OCI-LY7 (cell line): ENCODE results near the gene TMEM238. TPM values are rescaled to one million over a fixed set of nuclear protein-coding genes. Genes with fewer than 3 reads are reported as not detected.

Experiments used
- BruUV-seq: library from RNA; stranded (reverse); fragments of 400-500 nt; replicated peaks from 2 replicates; lab custom pipeline; 2021; lab: Mats Ljungman, UMichigan
- CTCF ChIA-PET: fragments of 300-600 bp; sonication (Branson Sonifier 250); formaldehyde crosslinking; loops from one replicate; lab custom pipeline; 2022; ENCODE audit warnings: antibody characterized with exemption; ENCODE audit not compliant: unreplicated experiment; lab: Charles Lee
- POLR2A ChIA-PET: fragments of 300-600 bp; sonication (Branson Sonifier 250); formaldehyde crosslinking; loops from one replicate; lab custom pipeline; 2022; ENCODE audit warnings: antibody characterized with exemption; lab: Charles Lee
- DNase-seq: peaks from one replicate; pipeline ENCODE4 v3.0.0-alpha.2; 2015; ENCODE audit warnings: low spot score
- H2AFZ ChIP-seq: fragments of 200-600 bp; sonication (generic), shearing (Covaris generic); 2 replicates; pipeline ENCODE4 v1.6.1; 2014; ENCODE audit warnings: mild to moderate bottlenecking, antibody characterized with exemption, low read length, moderate library complexity
- H3K27ac ChIP-seq: fragments of 200-600 bp; sonication (generic); 2 replicates; pipeline ENCODE4 v1.5.1; 2014; ENCODE audit warnings: mixed run types, low read depth, mild to moderate bottlenecking, moderate library complexity, low read length, inconsistent platforms; ENCODE audit not compliant: poor library complexity, severe bottlenecking
- H3K36me3 ChIP-seq: fragments of 200-600 bp; sonication (generic); 2 replicates; pipeline ENCODE4 v1.6.1; 2014; ENCODE audit warnings: mild to moderate bottlenecking, antibody characterized with exemption, low read length, moderate library complexity, mixed read lengths; ENCODE audit not compliant: insufficient read depth
- H3K4me1 ChIP-seq: fragments of 200-600 bp; sonication (generic); 2 replicates; pipeline ENCODE4 v1.5.1; 2014; ENCODE audit warnings: mild to moderate bottlenecking, low read length; ENCODE audit not compliant: insufficient read depth, poor library complexity, severe bottlenecking
- H3K4me2 ChIP-seq: fragments of 200-600 bp; sonication (generic); 2 replicates; pipeline ENCODE4 v1.6.1; 2014; ENCODE audit warnings: mild to moderate bottlenecking, low read length
- H3K4me3 ChIP-seq: fragments of 200-600 bp; sonication (generic); 2 replicates; pipeline ENCODE4 v1.5.1; 2014; ENCODE audit warnings: mild to moderate bottlenecking, low read depth, low read length; ENCODE audit not compliant: poor library complexity, severe bottlenecking
- H3K79me2 ChIP-seq: fragments of 200-600 bp; sonication (generic); 2 replicates; pipeline ENCODE4 v1.6.1; 2016; ENCODE audit warnings: low read depth, mild to moderate bottlenecking, low read length, moderate library complexity, mixed read lengths; ENCODE audit not compliant: insufficient read depth
- H3K9me2 ChIP-seq: fragments of 200-600 bp; sonication (generic); 2 replicates; pipeline ENCODE4 v1.6.1; 2016; ENCODE audit warnings: mild to moderate bottlenecking, low read length, mixed read lengths; ENCODE audit not compliant: insufficient read depth
- H3K9me3 ChIP-seq: fragments of 200-600 bp; sonication (generic); 2 replicates; pipeline ENCODE4 v1.6.1; 2014; ENCODE audit warnings: mild to moderate bottlenecking, mixed run types, low read length, mixed read lengths
- H4K20me1 ChIP-seq: fragments of 200-600 bp; sonication (generic); 2 replicates; pipeline ENCODE4 v1.6.1; 2014; ENCODE audit warnings: mild to moderate bottlenecking, antibody characterized with exemption, low read length, moderate library complexity, mixed read lengths; ENCODE audit not compliant: insufficient read depth
- EZH2phosphoT487 ChIP-seq: fragments of 200-600 bp; sonication (generic); IDR thresholded peaks from 2 replicates; pipeline ENCODE4 v1.6.1; 2018; ENCODE audit warnings: low read depth, borderline replicate concordance, mild to moderate bottlenecking, mixed run types, antibody characterized with exemption, low read length, moderate library complexity, mixed read lengths
- intact Hi-C: fragments of 100-400 bp; cut with micrococcal nuclease; formaldehyde crosslinking; loops from one replicate; pipeline ENCODE4 v1.10.0; 2022; ENCODE audit not compliant: unreplicated experiment
- total RNA-seq, 2 experiments: library from RNA; depleted of rRNA in 1 of 2; stranded (reverse); fragments of >200 nt in 1 of 2; shearing (Covaris generic) in 1 of 2; gene quantifications; 2 replicates each; pipeline ENCODE4 v1.2.3, GENCODE V29; 2014 to 2022
- TF ChIP-seq, protein P1 (sequence below): fragments of 200-600 bp; sonication (generic); conservative IDR thresholded peaks from 2 replicates; pipeline ENCODE4 v1.5.1; 2014; ENCODE audit warnings: mild to moderate bottlenecking, antibody characterized with exemption, low read length, moderate library complexity, mixed read lengths

TMEM238 gene
- total RNA-seq, 2 experiments from 2014 or later = 2.7 to 6.5 TPM

- no peak overlapping the region for H3K4me2 ChIP-seq
- TF ChIP-seq EZH2phosphoT487 = no peak
- TF ChIP-seq, protein P1, sequence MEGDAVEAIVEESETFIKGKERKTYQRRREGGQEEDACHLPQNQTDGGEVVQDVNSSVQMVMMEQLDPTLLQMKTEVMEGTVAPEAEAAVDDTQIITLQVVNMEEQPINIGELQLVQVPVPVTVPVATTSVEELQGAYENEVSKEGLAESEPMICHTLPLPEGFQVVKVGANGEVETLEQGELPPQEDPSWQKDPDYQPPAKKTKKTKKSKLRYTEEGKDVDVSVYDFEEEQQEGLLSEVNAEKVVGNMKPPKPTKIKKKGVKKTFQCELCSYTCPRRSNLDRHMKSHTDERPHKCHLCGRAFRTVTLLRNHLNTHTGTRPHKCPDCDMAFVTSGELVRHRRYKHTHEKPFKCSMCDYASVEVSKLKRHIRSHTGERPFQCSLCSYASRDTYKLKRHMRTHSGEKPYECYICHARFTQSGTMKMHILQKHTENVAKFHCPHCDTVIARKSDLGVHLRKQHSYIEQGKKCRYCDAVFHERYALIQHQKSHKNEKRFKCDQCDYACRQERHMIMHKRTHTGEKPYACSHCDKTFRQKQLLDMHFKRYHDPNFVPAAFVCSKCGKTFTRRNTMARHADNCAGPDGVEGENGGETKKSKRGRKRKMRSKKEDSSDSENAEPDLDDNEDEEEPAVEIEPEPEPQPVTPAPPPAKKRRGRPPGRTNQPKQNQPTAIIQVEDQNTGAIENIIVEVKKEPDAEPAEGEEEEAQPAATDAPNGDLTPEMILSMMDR = no peak
- ChIA-PET POLR2A (no interaction called here), CTCF (no interaction called here)
- no peak overlapping the region for H3K27ac ChIP-seq
- no peaks in the 10 kb centered on the region for H4K20me1 ChIP-seq
- H3K4me3 ChIP-seq = no peak overlapping the region
- peaks cover 5% of the 10 kb centered on the region for H3K4me1 ChIP-seq
- H2AFZ ChIP-seq = no peak overlapping the region
- H3K36me3 ChIP-seq = no peaks in the 10 kb centered on the region
- no peaks in the 10 kb centered on the region for H3K9me3 ChIP-seq
- H3K79me2 ChIP-seq = no peaks in the 10 kb centered on the region
- no peak for DNase-seq
- no TSS peak for BruUV-seq
- intact Hi-C loops = no loop called here
- H3K9me2 ChIP-seq = no peaks in the 10 kb centered on the region
Measured at GRCh38 chr19:55358943-55359908, 24.9 kb downstream of the TMEM238 start.

DNA sequence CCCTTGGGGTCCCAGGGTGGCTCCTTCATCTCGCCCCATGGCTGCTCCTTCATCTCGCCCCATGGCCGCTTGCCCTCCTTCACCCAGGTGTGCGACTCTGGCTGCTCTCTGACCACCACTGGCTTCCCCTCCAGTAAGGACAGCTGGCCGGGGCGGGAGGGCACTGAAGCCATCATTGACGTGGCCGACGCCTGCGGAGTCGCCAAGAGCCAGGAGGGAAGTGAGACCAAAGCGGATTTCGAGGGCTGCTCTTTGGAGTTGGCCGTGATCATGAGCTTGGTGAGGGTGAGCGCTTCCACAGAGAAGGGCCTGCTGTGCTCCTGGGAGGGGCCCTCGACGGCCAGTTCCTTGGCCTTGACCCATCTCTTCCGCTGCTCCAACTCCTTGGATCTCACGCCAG lies 25.6 kb downstream of the TMEM238 start:
- CTCF ChIA-PET = no interaction called here
- no peaks in the 10 kb centered on the region for H3K9me3 ChIP-seq

More for the DNA sequence above, 25.6 kb downstream of the TMEM238 start:
- POLR2A ChIA-PET = no interaction called here
- H3K4me2 ChIP-seq = no peak overlapping the region
- no peaks in the 10 kb centered on the region for H3K36me3 ChIP-seq
- no peak overlapping the region for H3K27ac ChIP-seq
- H3K9me2 ChIP-seq = no peaks in the 10 kb centered on the region
- H3K79me2 ChIP-seq = no peaks in the 10 kb centered on the region
- TF ChIP-seq EZH2phosphoT487 = no peak
- TF ChIP-seq, protein P1 = no peak
- no peak overlapping the region for H2AFZ ChIP-seq
- H3K4me3 ChIP-seq = no peak overlapping the region
- peaks cover 9% of the 10 kb centered on the region for H3K4me1 ChIP-seq
- no TSS peak for BruUV-seq
- no peaks in the 10 kb centered on the region for H4K20me1 ChIP-seq
- intact Hi-C loops = no loop called here
- no peak for DNase-seq
